Vagina (tissue), 2 donors: ENCODE results near the gene MAST4. TPM values are rescaled to one million over a fixed set of nuclear protein-coding genes. Genes with fewer than 3 reads are reported as not detected.

Experiments
- DNase-seq, 2 donors: peaks; one replicate each; pipeline ENCODE4 v3.0.0-alpha.2; 2017; ENCODE audit errors: extremely low spot score in 2 of 2
- H3K27ac ChIP-seq: fragments of 200-600 bp; sonication (generic); one replicate; pipeline ENCODE4 v1.5.1; 2019
- H3K27me3 ChIP-seq: fragments of 200-600 bp; sonication (generic); one replicate; pipeline ENCODE4 v1.5.1; 2019
- H3K36me3 ChIP-seq, 2 donors: fragments of 200-600 bp; sonication (generic); one replicate each; pipeline ENCODE4 v1.5.1; 2017 to 2019
- H3K4me1 ChIP-seq: fragments of 200-600 bp; sonication (generic); one replicate; pipeline ENCODE4 v1.5.1; 2019
- H3K4me3 ChIP-seq, 2 donors: fragments of 200-600 bp; sonication (generic); 1 replicate in 1 of 2; 2 replicates in 1 of 2; pipeline ENCODE4 v1.5.1; 2016 to 2019
- H3K9me3 ChIP-seq: fragments of 200-600 bp; sonication (generic); one replicate; pipeline ENCODE4 v1.5.1; 2019
- POLR2A ChIP-seq, 2 donors: fragments of 450-650 bp; IDR thresholded peaks; one replicate each; pipeline ENCODE4 v1.6.1; 2017; ENCODE audit warnings: antibody characterized with exemption in 2 of 2, mild to moderate bottlenecking in 2 of 2, moderate library complexity in 2 of 2
- POLR2AphosphoS5 ChIP-seq, 2 donors: sonication (generic); formaldehyde crosslinking; IDR thresholded peaks; one replicate each; pipeline ENCODE4 v1.9.0; 2017; ENCODE audit warnings: antibody characterized with exemption in 2 of 2, mild to moderate bottlenecking in 2 of 2, low read depth in 1 of 2; ENCODE audit not compliant: insufficient read depth in 1 of 2
- intact Hi-C: fragments of 100-400 bp; cut with DNase I; formaldehyde crosslinking; loops from one replicate; pipeline ENCODE4 v1.15.1; 2023
- total RNA-seq: library from RNA; depleted of rRNA; stranded (reverse); fragments of >200 nt; gene quantifications from one replicate; pipeline ENCODE4 v1.2.3, GENCODE V29; 2016
- TF ChIP-seq, protein P1 (sequence below), 3 experiments: fragments of 450-650 bp in 2 of 3; fragments of 200-600 bp in 1 of 3; sonication (generic) in 1 of 3; IDR thresholded peaks; one replicate each; pipeline ENCODE4 v1.5.1; 2017 to 2019; ENCODE audit warnings: antibody characterized with exemption in 3 of 3, mild to moderate bottlenecking in 2 of 3, moderate library complexity in 2 of 3

MAST4 gene
- total RNA-seq, 1 donor from 2014 or later: 85.9 TPM

DNA sequence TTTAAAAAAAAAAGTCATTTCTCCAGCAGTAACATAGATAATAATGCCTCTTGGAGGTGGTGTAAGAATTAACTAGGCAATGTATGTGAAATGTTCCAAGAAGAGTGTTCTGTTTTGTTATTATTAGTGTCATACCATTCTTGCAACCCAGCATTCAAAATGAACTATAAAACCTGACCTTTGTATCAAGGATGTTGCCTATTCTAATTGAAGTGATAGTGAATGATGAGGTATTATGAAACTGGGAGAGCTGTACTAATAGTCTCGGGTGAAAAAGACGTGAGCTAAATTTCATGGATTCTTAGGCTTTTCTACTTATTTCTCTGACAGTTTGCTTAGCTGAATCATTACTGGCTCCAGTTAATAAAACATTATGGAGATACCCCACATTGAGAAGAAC, 375.8 kb downstream of the MAST4 start:
- H3K36me3 ChIP-seq: no peaks in the 10 kb centered on the region
- intact Hi-C loops: no loop called here
- H3K27me3 ChIP-seq: no peaks in the 10 kb centered on the region
- no peak overlapping the region for H3K4me3 ChIP-seq
- H3K27ac ChIP-seq: no peak overlapping the region
- H3K4me1 ChIP-seq: no peaks in the 10 kb centered on the region
- TF ChIP-seq POLR2AphosphoS5 (IDR thresholded peaks at IDR 0.05; ENCODE audit: insufficient read depth in 1 of 2, low read depth in 1 of 2) (no peak), POLR2A (IDR thresholded peaks at IDR 0.05) (no peak)
- TF ChIP-seq, protein P1, sequence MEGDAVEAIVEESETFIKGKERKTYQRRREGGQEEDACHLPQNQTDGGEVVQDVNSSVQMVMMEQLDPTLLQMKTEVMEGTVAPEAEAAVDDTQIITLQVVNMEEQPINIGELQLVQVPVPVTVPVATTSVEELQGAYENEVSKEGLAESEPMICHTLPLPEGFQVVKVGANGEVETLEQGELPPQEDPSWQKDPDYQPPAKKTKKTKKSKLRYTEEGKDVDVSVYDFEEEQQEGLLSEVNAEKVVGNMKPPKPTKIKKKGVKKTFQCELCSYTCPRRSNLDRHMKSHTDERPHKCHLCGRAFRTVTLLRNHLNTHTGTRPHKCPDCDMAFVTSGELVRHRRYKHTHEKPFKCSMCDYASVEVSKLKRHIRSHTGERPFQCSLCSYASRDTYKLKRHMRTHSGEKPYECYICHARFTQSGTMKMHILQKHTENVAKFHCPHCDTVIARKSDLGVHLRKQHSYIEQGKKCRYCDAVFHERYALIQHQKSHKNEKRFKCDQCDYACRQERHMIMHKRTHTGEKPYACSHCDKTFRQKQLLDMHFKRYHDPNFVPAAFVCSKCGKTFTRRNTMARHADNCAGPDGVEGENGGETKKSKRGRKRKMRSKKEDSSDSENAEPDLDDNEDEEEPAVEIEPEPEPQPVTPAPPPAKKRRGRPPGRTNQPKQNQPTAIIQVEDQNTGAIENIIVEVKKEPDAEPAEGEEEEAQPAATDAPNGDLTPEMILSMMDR (IDR thresholded peaks at IDR 0.05): no peak
- no peaks in the 10 kb centered on the region for H3K9me3 ChIP-seq
- DNase-seq: no peak

DNA sequence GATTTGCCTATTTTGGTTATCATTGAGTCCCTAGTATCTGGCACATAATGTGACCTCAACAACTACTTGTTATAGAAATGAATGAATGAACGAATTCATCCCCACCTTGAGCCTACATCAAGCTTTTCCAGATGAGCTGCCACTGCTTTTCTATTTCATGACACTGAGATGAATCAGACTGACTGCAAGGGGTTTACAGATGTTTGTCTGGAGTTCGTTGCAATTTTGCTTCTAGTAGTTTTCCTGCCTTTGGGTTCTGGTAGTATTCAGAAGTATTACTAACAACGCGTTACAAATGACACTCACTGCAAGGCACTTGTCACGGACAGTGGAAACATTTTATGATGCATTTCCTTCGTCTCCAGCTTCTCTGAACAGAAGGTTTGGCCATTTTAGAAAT, 378.1 kb downstream of the MAST4 start:
- H3K36me3 ChIP-seq: no peaks in the 10 kb centered on the region
- TF ChIP-seq, protein P1 (IDR thresholded peaks at IDR 0.05): no peak
- no peak for DNase-seq
- H3K27me3 ChIP-seq: no peaks in the 10 kb centered on the region
- no peak overlapping the region for H3K4me3 ChIP-seq
- H3K27ac ChIP-seq: no peak overlapping the region
- no peaks in the 10 kb centered on the region for H3K4me1 ChIP-seq
- intact Hi-C loops: no loop called here
- H3K9me3 ChIP-seq: no peaks in the 10 kb centered on the region

GRCh38 chr5:66976108-66976507, 379.9 kb downstream of the MAST4 start:
- Histone ChIP-seq H3K4me1 (peaks cover 12% of the 10 kb centered on the region), H3K27me3 (no peaks in the 10 kb centered on the region), H3K27ac (no peak overlapping the region), H3K4me3 (no peak overlapping the region), H3K9me3 (no peaks in the 10 kb centered on the region), H3K36me3 (no peaks in the 10 kb centered on the region)
- TF ChIP-seq, protein P1 (IDR thresholded peaks at IDR 0.05): no peak
- TF ChIP-seq POLR2AphosphoS5 (IDR thresholded peaks at IDR 0.05; ENCODE audit: insufficient read depth in 1 of 2, low read depth in 1 of 2): no peak
- no peak for TF ChIP-seq POLR2A (IDR thresholded peaks at IDR 0.05)
- no peak for DNase-seq
- intact Hi-C loops: no loop called here

- H3K27me3 ChIP-seq: no peaks in the 10 kb centered on the region
- H3K36me3 ChIP-seq: no peaks in the 10 kb centered on the region
- H3K4me3 ChIP-seq: no peak overlapping the region
- no peaks in the 10 kb centered on the region for H3K9me3 ChIP-seq
- peaks cover 26% of the 10 kb centered on the region for H3K4me1 ChIP-seq
- DNase-seq: no peak
- H3K27ac ChIP-seq: no peak overlapping the region
- TF ChIP-seq POLR2AphosphoS5 (IDR thresholded peaks at IDR 0.05; ENCODE audit: insufficient read depth in 1 of 2, low read depth in 1 of 2) (no peak), POLR2A (IDR thresholded peaks at IDR 0.05) (no peak)
- TF ChIP-seq, protein P1 (IDR thresholded peaks at IDR 0.05): no peak
- intact Hi-C loops: no loop called here
Observed at GRCh38 chr5:66979738-66980137, 383.5 kb downstream of the MAST4 start.

GRCh38 chr5:66981266-66982055, 385.3 kb downstream of the MAST4 start:
- no peak overlapping the region for H3K4me3 ChIP-seq
- no peak for DNase-seq
- H3K27ac ChIP-seq: peak overlapping the region; percentile 45
- H3K27me3 ChIP-seq: no peaks in the 10 kb centered on the region
- H3K9me3 ChIP-seq: no peaks in the 10 kb centered on the region
- intact Hi-C loops: no loop called here
- TF ChIP-seq, protein P1 (IDR thresholded peaks at IDR 0.05): no peak
- TF ChIP-seq POLR2A (IDR thresholded peaks at IDR 0.05) (no peak), POLR2AphosphoS5 (IDR thresholded peaks at IDR 0.05; ENCODE audit: insufficient read depth in 1 of 2, low read depth in 1 of 2) (no peak)
- H3K36me3 ChIP-seq: no peaks in the 10 kb centered on the region
- peaks cover 26% of the 10 kb centered on the region for H3K4me1 ChIP-seq
